Measurements from ENCODE around the gene BMP6.

GRCh38 chr6:7879980-7880717 is 154.2 kb downstream of the BMP6 start:
- no peak for TF ChIP-seq GATA2 (IDR thresholded peaks at IDR 0.05; ENCODE audit: low read depth, low read length)
- no peak for TF ChIP-seq GATA3 (IDR thresholded peaks at IDR 0.05; ENCODE audit: low read depth, low read length)

Measured in SH-SY5Y (cell line).